ENCODE results near the gene FAM184B.

- TF ChIP-seq, protein P1, sequence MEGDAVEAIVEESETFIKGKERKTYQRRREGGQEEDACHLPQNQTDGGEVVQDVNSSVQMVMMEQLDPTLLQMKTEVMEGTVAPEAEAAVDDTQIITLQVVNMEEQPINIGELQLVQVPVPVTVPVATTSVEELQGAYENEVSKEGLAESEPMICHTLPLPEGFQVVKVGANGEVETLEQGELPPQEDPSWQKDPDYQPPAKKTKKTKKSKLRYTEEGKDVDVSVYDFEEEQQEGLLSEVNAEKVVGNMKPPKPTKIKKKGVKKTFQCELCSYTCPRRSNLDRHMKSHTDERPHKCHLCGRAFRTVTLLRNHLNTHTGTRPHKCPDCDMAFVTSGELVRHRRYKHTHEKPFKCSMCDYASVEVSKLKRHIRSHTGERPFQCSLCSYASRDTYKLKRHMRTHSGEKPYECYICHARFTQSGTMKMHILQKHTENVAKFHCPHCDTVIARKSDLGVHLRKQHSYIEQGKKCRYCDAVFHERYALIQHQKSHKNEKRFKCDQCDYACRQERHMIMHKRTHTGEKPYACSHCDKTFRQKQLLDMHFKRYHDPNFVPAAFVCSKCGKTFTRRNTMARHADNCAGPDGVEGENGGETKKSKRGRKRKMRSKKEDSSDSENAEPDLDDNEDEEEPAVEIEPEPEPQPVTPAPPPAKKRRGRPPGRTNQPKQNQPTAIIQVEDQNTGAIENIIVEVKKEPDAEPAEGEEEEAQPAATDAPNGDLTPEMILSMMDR (IDR thresholded peaks at IDR 0.05): no peak
- no peak for TF ChIP-seq EZH2phosphoT487 (IDR thresholded peaks at IDR 0.05)
Measured at GRCh38 chr4:17726911-17727310, 54.5 kb downstream of the FAM184B start.

Data from neural progenitor cell (in vitro differentiated cells).